Measurements from ENCODE around the gene CFL1.

Gene CFL1

DNA sequence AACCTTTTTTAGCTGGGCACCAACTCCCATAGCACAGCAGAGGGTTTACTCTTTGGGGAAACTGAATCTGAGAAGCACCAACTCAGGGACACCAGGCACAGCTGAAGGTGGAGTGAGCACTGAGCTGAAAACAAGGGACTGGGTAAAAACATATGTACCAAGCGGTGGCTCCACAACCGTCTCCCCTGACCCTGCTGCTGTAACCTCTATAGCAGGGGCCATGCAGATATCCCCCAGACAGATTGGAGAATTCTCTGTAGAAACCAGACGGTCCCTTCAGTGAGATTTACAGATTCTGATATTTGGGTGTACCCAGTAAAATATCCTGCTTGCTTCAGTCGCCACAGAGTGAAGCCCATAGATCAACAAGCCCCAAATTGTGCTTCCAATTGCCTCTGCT, 28.5 kb downstream of the CFL1 start:
- no peak for DNase-seq

DNA sequence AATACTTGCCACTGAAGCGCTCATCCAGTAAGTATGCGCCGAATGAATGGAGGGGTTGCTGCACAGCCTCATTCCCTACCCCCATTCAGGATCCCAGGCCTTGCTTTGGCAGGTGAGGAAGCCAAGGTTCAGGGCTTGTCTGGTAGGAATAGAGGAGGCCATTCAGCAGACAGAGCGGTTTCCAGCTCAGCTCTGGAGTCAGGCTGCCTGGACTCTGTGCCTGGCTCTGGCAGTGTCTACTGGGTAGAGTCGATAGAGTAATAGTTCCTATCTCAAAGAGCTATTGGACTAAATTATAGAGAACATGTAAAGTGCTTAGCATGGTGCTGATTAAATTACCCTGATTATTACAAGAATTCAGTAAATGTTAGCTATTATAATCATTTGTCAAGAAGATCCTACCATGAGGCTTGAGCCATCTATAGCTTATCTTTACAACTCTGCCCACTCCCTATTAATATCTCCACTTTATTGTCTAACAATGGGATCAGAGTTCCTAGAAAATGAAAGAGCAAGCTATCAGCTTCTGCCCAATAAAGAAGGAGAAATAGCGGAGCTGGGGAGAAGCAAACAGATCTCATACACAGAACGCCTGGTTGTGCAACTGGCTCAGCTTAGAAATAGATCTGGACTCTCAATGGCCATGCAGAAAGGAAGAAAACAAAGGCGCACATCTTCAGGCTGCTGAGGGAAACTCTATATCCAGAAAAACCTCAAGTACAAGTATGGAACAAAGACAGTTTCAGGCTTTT, 30.8 kb downstream of the CFL1 start:
- DNase-seq, result no peak

GRCh38 chr11:65822776-65823528, 35.0 kb downstream of the CFL1 start:
- DNase-seq, result peak; percentile 15

- DNase-seq, result peak; percentile 95
These were observed 36.9 kb downstream of the CFL1 start for GRCh38 chr11:65821107-65821506.

- peak; percentile 92 for DNase-seq
These were observed 39.9 kb downstream of the CFL1 start for GRCh38 chr11:65817835-65818680.

- DNase-seq, result peak; percentile 31
These were observed 40.6 kb downstream of the CFL1 start for GRCh38 chr11:65817312-65817834.

DNA sequence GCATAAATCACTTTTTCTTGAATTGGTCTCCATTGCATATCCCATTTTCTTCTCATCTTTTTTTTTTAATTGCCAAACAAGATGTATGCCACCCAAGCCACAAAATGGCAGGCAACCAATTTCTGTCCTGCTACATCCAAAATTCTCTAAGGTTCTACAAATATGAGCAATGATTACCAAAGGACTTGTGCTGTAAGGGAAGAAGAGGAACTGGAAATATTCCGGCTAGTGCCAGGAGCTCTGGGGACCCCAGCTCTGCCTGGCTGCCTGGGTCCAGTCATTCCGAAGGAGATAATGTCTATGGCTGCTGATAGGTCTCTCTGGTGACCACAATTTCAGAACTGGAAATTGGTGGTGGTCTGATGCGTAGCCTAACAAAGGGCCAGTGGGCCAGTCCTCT, 41.3 kb downstream of the CFL1 start:
- DNase-seq, result no peak

DNA sequence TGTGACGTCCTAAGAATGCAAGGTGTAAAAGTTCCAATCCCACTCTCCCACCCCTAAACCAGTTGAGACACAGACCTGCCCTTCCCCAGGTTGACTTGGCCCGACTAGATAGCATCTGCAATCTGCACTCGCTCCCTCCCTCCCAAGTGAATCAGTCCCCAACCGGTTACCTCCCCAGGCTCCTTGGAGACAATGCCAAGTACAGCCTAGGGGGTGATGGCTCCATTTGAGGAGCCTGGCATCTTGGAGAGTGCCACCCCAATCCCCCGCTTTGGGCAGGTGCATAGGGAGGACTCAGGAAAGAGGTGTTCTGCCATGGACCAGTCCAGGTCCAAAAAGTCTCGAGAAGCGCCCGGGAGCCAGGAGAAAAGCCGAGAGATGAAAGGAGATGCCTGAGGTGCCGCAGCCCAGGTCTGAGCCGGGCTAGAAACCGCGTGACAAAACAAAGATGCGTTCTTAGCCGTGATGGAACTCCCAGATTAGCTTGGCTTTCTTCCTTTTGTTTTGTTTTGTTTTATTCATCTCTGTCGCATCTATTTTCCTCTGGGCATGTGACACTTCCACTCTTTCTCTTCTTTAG, 42.9 kb downstream of the CFL1 start:
- DNase-seq, result no peak

DNA sequence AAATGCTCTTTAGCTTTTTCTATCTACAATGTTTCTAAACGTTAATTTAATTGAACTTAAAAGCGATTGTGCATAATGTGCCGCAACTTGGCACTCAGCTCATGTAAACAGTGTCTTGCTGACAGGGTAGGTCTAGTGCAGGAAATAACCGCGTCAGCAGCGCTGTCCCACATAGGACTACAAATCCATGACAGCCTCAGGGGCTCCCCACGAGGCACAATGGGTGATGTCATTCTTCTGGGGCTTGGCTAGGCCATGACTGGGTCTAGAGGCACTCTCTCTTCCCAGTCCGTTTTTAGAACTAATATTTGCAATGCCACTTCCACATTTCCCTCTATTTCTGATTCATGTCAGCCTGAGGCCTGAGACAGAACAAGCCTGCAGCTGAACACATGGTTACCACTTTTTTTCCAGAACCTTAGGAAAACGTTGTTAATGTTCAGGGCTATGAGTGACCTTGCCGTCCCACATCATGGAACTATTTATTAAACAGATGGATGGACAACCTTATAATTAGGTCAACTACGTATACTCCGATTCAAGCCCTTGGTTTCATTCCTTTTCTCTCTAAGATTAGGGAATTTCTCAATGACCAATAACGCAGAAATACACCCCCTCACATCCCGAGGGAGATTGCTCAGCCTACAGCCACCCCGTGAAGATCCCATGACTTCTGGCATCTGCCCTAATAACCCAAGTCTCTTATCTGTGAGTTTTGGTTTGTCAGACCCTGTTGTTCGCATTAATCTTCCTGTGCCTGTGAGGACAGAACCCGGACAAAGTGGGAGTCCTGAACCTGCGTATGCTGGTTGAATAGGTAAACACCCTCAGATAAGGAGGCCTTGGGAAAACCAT, 43.6 kb downstream of the CFL1 start:
- no peak for DNase-seq

- no peak for DNase-seq
These were observed 46.1 kb downstream of the CFL1 start for GRCh38 chr11:65811764-65812475.

- no peak for DNase-seq
These were observed 47.7 kb downstream of the CFL1 start for GRCh38 chr11:65810046-65810868.

- no peak for DNase-seq
These were observed 48.5 kb downstream of the CFL1 start for GRCh38 chr11:65809496-65809895.

DNA sequence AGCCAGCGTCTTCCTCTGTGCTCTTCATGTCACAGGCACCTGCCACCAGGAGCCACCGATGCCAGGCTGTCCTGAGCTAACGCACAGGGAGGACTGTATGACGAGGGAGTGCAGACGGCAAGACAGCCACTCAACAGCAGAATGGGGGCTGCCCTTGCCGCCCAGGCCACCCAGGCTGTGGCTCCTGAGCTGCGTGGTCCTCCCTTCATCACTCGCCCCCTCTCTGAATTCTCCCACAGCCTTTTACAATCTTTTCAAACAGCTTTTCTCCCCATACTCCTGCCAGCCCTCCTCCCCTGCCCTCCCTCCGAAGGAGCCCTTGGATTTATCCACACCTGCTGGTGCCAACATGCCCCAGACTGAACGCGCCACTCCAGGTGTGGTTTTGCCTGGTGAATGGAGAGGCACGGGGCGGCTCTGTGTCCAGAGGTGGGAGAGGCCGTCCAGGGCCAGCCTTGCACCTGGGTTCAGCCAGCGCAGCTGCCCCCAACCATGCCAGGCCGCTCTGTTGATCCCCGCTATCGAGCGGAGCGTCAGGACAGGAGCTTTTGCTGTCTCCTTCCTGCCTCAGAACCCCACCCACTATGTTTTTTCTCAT, 49.1 kb downstream of the CFL1 start:
- DNase-seq, result no peak

DNA sequence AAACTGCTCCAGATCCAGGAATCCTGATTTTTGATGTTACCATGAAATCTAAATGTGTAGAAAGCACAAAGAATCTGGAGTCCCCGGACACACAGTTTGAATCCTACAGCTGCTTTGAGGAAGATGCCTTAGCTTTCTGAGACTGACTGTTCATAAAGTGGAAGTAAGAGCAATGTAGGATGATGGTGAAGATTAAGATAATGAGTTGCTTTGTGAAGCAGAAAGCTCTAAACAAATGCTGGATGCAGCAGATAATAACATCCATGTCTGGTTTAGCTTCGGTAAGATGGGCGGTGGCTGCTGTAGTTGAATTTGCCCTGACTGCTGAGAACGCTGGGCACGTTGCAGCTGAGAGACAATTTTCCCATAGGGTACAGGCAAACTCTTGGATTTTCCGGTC, 51.0 kb downstream of the CFL1 start:
- no peak for DNase-seq
